T1000 (cell line): ENCODE data around the gene PHF23.

ENCODE experiments used
- DNase-seq: peaks from one replicate; lab custom pipeline; 2025; ENCODE audit warnings: mixed read lengths; lab: John Stamatoyannopoulos, UW

Gene PHF23

DNA sequence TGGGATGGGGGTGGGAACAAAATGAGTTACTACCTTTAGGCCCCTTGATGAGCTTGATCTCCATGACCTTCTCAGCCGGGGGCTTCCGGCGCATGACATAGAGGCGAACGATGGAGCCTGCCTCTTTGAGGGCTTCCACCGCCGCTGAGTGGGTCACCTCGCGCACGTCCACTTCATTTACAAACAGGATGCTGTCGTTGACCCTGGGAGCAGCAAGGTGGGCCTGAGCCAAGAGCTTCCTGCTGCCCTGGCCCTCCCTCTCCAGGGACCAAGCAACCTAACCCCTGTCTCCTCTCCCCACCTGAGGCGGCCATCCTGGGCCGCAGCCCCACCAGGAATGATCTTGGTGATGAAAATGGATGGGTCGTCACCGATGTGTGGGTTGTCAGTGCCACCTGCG lies 35.9 kb downstream of the PHF23 start:
- DNase-seq = no peak

DNA sequence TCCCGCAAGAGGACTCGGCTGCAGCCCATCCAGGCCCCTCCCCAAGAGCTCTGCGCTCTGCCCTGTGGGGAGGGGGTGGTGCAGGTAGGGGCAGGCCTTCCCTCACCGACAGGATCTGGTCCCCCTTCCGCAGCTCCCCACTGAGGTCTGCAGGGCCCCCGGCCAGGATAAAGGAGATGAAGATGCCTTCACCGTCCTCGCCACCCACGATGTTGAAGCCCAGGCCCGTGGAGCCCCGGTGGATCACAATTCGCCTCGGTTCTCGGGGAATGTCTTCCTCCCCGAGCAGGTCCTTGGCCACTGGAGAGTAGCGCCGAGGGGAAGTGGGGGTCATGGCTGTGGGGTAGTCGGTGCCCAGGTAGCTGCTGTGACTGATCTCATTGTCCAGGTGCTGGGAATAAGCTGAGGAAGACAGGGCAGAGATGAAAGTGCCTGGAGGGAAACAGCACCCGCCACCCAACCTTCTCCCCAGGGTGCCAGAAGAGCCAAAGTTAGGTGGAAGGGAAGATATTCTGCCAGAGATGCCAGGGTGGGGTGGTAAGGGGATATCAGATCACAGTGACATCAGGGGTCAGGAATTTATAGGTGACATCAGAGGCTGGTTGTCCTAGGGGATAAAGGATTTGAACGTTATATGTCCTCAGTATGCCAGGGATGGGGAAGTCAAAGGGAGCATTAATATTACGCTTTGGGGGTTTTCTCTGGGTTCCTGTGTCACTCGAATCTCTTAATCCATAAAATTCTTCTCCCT lies 42.4 kb downstream of the PHF23 start:
- DNase-seq = no peak

DNA sequence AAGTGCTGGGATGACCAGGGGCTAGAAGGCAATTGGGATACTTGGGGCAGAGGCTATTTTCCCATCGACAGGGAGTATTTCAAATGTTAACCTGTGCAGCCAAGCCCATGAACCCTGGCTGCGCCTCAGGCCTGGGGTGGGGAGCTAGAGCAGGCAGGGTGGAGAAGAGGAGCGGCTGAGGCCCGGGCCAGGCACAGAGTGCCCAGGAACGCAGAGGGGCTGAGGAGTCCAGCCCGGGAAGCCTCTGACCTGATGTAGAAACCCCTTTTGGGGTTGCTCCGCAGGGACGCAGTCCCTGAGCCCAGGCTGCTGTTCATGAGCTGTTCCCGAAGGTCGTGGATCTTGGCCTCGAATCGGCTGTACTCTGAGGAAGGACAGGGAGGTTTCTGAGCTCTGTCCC lies 43.3 kb downstream of the PHF23 start:
- no peak for DNase-seq

DNA sequence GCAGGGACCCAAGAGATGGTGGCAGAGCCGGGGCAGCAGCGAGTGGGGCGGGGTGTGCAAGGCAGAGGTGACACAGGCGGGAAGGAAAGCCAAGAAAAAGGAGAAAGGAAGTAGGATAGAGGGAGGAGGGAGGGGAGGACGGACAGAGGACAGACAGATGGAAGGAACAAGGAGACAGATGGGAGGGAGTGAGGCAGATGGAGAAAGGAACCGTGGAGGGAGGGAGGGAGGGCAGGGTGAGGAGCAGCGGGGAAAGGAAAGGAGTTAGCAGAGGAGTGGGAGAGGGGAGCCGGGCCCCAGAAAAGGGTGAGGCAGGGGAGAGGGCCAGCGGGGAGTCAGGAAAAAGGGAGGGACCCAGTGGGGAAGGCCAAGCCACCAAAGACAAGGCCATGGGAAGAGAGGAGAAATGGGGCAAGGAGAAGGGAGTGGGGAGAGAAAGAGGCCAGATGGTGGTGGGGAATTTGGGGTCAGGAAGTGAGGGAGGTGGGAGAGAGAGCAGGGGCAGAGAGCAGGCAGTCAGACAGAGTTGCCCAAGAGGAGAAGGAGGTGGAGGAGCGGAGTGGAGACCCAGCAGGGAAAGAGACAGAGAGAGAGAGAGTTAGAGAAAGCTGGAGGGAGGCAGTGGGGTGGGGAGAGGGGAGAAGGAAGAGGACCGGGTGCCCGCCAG lies 46.9 kb downstream of the PHF23 start:
- no peak for DNase-seq

DNA sequence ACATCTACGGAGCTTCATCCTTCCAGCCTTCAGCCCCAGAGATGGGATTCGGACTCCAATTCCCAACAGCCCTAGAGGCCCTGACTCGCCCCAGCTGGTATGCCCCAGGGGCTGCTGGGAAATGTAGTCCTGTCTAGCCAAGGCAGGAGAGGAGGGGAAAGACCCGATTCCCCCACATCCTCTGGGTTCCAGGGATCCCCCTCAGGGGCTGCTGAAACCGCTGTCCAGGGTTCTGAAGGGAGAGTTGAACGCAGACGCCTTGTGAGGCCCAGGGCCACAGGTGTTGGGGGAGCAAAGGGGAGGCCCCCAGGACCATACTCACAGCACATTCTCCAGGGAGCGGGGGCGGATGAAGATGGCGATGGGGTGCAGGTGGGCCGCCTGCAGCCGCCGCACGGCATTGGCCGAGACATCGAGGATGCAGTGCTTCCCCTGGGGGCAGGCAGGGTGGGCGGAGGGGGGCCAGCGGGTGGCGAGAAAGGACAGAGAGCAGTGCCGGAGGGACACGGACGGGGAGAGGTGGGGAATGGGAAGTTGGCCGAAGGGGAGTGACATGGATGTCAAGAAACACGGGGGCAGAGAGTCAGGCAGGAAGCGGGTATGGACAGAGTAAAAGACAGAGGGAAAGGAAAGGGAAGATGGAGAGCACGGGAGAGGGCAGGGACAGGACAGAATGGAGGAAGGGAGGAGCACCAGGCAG lies 47.5 kb downstream of the PHF23 start:
- no peak for DNase-seq

DNA sequence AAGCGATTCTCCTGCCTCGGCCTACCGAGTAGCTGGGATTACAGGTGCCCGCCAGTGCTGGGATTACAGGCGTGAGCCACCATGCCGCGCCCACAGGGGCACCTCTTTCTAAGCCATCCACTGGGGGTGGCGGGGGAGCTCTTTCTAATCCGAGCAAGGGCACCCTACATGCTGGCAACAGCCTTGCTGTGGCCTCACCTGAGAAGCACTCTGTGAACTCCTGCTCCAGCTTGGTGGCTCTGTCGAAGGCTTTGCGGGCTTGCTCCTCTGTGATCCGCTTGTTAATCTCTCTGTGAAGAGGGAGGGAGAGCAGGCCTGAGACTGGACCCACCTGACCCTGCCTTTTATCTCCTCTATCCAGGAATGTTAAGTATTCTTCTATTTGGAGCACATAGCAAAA lies 48.2 kb downstream of the PHF23 start:
- DNase-seq = no peak

DNA sequence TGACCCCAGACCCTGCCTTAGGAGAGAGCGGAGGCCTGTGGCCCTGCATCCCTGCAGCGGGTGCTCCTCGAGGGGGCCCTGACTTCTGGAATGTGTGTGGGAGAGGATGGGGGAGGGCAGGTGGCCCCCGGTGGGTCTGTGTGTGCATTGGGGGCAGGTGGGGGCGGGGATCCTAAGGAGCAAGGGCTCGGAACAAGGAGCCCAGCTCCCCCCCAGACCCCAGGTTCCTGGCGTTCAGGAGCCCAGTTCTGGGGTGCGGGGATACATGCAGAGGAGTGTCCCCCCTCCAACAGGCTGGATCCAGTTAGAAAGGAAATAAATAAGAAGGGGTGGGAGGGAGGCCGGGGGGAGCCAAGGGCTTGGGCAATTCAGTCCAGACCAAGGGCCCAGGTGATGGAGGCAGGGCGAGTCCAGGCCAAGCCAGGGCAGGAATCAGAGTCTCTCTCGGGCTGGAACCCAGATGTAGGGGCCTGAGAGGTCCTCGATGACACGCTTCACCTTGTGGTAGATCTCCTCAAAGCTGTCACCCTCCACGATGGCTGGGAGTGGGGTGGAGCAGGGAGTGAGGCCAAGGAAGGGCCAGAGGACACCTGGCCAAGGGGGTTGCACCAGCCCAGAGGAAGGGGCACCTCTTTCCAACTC lies 48.9 kb downstream of the PHF23 start:
- no peak for DNase-seq

DNA sequence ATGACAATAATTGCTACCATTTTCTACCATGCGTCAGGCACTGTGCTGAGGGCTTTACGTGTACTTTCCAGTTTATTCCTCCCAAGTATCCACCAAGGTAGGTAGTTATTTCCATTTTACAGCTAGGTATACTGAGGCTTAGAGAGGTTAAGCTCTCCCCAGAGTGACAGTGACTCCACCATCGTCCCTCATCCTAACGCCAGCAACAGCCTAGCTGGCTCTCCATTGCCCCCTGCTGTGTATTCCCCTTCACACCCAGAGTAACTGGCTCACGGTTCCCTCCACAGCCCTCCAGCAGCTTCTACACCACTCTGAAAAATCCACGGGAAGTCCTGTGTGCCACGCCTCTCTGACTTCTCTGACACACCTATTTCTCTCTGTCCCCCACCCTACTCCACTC lies 53.0 kb downstream of the PHF23 start:
- DNase-seq = no peak
